HCT116 (cell line): ENCODE results near the gene GP2.

Experiments used
- CEBPB ChIP-seq: IDR thresholded peaks from 2 replicates; pipeline ENCODE4 v1.6.1; 2012; ENCODE audit warnings: low read depth
- CTCF ChIP-seq, 3 experiments: fragments of 200-600 bp in 1 of 3; sonication (generic) in 1 of 3; IDR thresholded peaks in 2 of 3; conservative IDR thresholded peaks in 1 of 3; 2 replicates each; pipeline ENCODE4 v1.5.1; 2012 to 2017; ENCODE audit warnings: low read depth in 2 of 3, low read length in 2 of 3, antibody characterized with exemption in 1 of 3, borderline replicate concordance in 1 of 3, control low read depth in 1 of 3, mild to moderate bottlenecking in 1 of 3, mixed read lengths in 1 of 3, mixed run types in 1 of 3, moderate library complexity in 1 of 3; ENCODE audit not compliant: insufficient read depth in 1 of 3
- ELF1 ChIP-seq: IDR thresholded peaks from 2 replicates; pipeline ENCODE4 v1.6.1; 2012; ENCODE audit warnings: low read depth, borderline replicate concordance
- EZH2 ChIP-seq: fragments of 200-600 bp; sonication (generic); IDR thresholded peaks from 2 replicates; pipeline ENCODE4 v1.6.1; 2017; ENCODE audit warnings: antibody characterized with exemption, mixed run types
- JUND ChIP-seq: IDR thresholded peaks from 2 replicates; pipeline ENCODE4 v1.6.1; 2012
- MAX ChIP-seq: IDR thresholded peaks from 2 replicates; pipeline ENCODE4 v1.6.1; 2012
- POLR2A ChIP-seq: IDR thresholded peaks from 2 replicates; pipeline ENCODE4 v1.7.0; 2011; ENCODE audit warnings: borderline replicate concordance; ENCODE audit not compliant: insufficient read depth, insufficient read length; ENCODE audit errors: extremely low read depth
- POLR2AphosphoS5 ChIP-seq: IDR thresholded peaks from 2 replicates; pipeline ENCODE4 v1.6.1; 2011; ENCODE audit warnings: mild to moderate bottlenecking, low read depth, low read length, moderate library complexity
- RAD21 ChIP-seq: IDR thresholded peaks from 2 replicates; pipeline ENCODE4 v1.6.1; 2012; ENCODE audit warnings: low read depth, mild to moderate bottlenecking
- SIN3A ChIP-seq: IDR thresholded peaks from 2 replicates; pipeline ENCODE4 v1.6.1; 2012; ENCODE audit warnings: low read depth
- TCF7L2 ChIP-seq: IDR thresholded peaks from 2 replicates; pipeline ENCODE4 v1.7.0; 2011; ENCODE audit warnings: borderline replicate concordance, inconsistent platforms; ENCODE audit not compliant: insufficient read depth, insufficient read length; ENCODE audit errors: extremely low read depth
- ZBTB33 ChIP-seq: IDR thresholded peaks from 2 replicates; pipeline ENCODE4 v1.6.1; 2011; ENCODE audit warnings: mild to moderate bottlenecking, low read length, moderate library complexity; ENCODE audit not compliant: insufficient replicate concordance; ENCODE audit errors: extremely low read depth
- TF ChIP-seq, protein P1 (sequence below): IDR thresholded peaks from 2 replicates; pipeline ENCODE4 v1.6.1; 2012; ENCODE audit warnings: low read depth

GRCh38 chr16:20291208-20292206 lies 35.8 kb downstream of the GP2 start:
- no peak for TF ChIP-seq POLR2AphosphoS5
- TF ChIP-seq CTCF (IDR thresholded peaks at IDR 0.05 in 2 of 3, conservative IDR thresholded peaks at IDR 0.05 in 1 of 3; ENCODE audit: borderline replicate concordance in 1 of 3, insufficient read depth in 1 of 3, low read depth in 2 of 3, low read length in 2 of 3): no peak
- TF ChIP-seq CEBPB: no peak
- no peak for TF ChIP-seq JUND
- no peak for TF ChIP-seq MAX
- TF ChIP-seq EZH2: no peak
- TF ChIP-seq RAD21: no peak
- no peak for TF ChIP-seq TCF7L2
- TF ChIP-seq POLR2A: no peak
- no peak for TF ChIP-seq ELF1
- no peak for TF ChIP-seq SIN3A
- TF ChIP-seq, protein P1, sequence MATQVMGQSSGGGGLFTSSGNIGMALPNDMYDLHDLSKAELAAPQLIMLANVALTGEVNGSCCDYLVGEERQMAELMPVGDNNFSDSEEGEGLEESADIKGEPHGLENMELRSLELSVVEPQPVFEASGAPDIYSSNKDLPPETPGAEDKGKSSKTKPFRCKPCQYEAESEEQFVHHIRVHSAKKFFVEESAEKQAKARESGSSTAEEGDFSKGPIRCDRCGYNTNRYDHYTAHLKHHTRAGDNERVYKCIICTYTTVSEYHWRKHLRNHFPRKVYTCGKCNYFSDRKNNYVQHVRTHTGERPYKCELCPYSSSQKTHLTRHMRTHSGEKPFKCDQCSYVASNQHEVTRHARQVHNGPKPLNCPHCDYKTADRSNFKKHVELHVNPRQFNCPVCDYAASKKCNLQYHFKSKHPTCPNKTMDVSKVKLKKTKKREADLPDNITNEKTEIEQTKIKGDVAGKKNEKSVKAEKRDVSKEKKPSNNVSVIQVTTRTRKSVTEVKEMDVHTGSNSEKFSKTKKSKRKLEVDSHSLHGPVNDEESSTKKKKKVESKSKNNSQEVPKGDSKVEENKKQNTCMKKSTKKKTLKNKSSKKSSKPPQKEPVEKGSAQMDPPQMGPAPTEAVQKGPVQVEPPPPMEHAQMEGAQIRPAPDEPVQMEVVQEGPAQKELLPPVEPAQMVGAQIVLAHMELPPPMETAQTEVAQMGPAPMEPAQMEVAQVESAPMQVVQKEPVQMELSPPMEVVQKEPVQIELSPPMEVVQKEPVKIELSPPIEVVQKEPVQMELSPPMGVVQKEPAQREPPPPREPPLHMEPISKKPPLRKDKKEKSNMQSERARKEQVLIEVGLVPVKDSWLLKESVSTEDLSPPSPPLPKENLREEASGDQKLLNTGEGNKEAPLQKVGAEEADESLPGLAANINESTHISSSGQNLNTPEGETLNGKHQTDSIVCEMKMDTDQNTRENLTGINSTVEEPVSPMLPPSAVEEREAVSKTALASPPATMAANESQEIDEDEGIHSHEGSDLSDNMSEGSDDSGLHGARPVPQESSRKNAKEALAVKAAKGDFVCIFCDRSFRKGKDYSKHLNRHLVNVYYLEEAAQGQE: no peak
- no peak for TF ChIP-seq ZBTB33
